ENCODE measurements around the gene PLB1.

Gene PLB1

GRCh38 chr2:28506112-28506910, 10.5 kb downstream of the PLB1 start:
- DNase-seq (ENCODE audit: low read depth in 2 of 2): no peak

GRCh38 chr2:28507796-28508764, 12.2 kb downstream of the PLB1 start:
- DNase-seq (ENCODE audit: low read depth in 2 of 2): peak in 1 of 2 donors; percentile 8

GRCh38 chr2:28509361-28509760, 13.5 kb downstream of the PLB1 start:
- DNase-seq (ENCODE audit: low read depth in 2 of 2): no peak

GRCh38 chr2:28510184-28510583, 14.3 kb downstream of the PLB1 start:
- DNase-seq (ENCODE audit: low read depth in 2 of 2): no peak

- DNase-seq (ENCODE audit: low read depth in 2 of 2): no peak
These were observed 16.2 kb downstream of the PLB1 start for GRCh38 chr2:28511871-28512606.

GRCh38 chr2:28512607-28512965, 16.7 kb downstream of the PLB1 start:
- DNase-seq (ENCODE audit: low read depth in 2 of 2): no peak

- no peak for DNase-seq (ENCODE audit: low read depth in 2 of 2)
These were observed 17.2 kb downstream of the PLB1 start for GRCh38 chr2:28513097-28513496.

- no peak for DNase-seq (ENCODE audit: low read depth in 2 of 2)
These were observed 19.4 kb downstream of the PLB1 start for GRCh38 chr2:28515176-28515751.

- DNase-seq (ENCODE audit: low read depth in 2 of 2): no peak
These were observed 20.6 kb downstream of the PLB1 start for GRCh38 chr2:28516430-28516829.

- DNase-seq (ENCODE audit: low read depth in 2 of 2): no peak
These were observed 21.1 kb downstream of the PLB1 start for GRCh38 chr2:28516950-28517349.

GRCh38 chr2:28521663-28522062, 25.8 kb downstream of the PLB1 start:
- DNase-seq (ENCODE audit: low read depth in 2 of 2): no peak

GRCh38 chr2:28522481-28522880, 26.6 kb downstream of the PLB1 start:
- no peak for DNase-seq (ENCODE audit: low read depth in 2 of 2)

- no peak for DNase-seq (ENCODE audit: low read depth in 2 of 2)
These were observed 28.0 kb downstream of the PLB1 start for GRCh38 chr2:28523902-28524301.

- DNase-seq (ENCODE audit: low read depth in 2 of 2): no peak
These were observed 29.6 kb downstream of the PLB1 start for GRCh38 chr2:28525481-28525880.

- no peak for DNase-seq (ENCODE audit: low read depth in 2 of 2)
These were observed 30.8 kb downstream of the PLB1 start for GRCh38 chr2:28526527-28527132.

GRCh38 chr2:28527196-28527595, 31.3 kb downstream of the PLB1 start:
- DNase-seq (ENCODE audit: low read depth in 2 of 2): no peak

GRCh38 chr2:28528206-28528605, 32.3 kb downstream of the PLB1 start:
- no peak for DNase-seq (ENCODE audit: low read depth in 2 of 2)

- no peak for DNase-seq (ENCODE audit: low read depth in 2 of 2)
These were observed 34.9 kb downstream of the PLB1 start for GRCh38 chr2:28530782-28531181.

GRCh38 chr2:28532399-28532798, 36.5 kb downstream of the PLB1 start:
- no peak for DNase-seq (ENCODE audit: low read depth in 2 of 2)

- no peak for DNase-seq (ENCODE audit: low read depth in 2 of 2)
These were observed 37.3 kb downstream of the PLB1 start for GRCh38 chr2:28533044-28533680.

GRCh38 chr2:28534817-28535216, 39.0 kb downstream of the PLB1 start:
- DNase-seq (ENCODE audit: low read depth in 2 of 2): no peak
